HepG2 (cell line): Measurements from ENCODE around the gene CD96. TPM values are rescaled to one million over a fixed set of nuclear protein-coding genes. Genes with fewer than 3 reads are reported as not detected.

Source experiments
- ATAC-seq: fragments of 200-7000 bp; cut with Tn5 transposase; 3 replicates; pipeline ENCODE4 v1.9.1; 2020; ENCODE audit warnings: mild to moderate bottlenecking, moderate library complexity
- BruUV-seq: library from RNA; stranded (reverse); fragments of 400-500 nt; replicated peaks from 2 replicates; lab custom pipeline; 2021; lab: Mats Ljungman, UMichigan
- CTCF ChIA-PET: fragments of 300-600 bp; formaldehyde crosslinking; extraction: SDS; loops from one replicate; lab custom pipeline; 2021; ENCODE audit warnings: low total read pairs, inconsistent platforms, low intra/inter-chr PET ratio; lab: Yijun Ruan, JAX
- POLR2A ChIA-PET: fragments of 350-600 bp; sonication (Branson Sonifier 250); formaldehyde crosslinking; loops from one replicate; lab custom pipeline; 2020; ENCODE audit warnings: antibody characterized with exemption, inconsistent platforms; lab: Yijun Ruan, JAX
- DNase-seq: peaks from one replicate; pipeline ENCODE4 v3.0.0-alpha.2; 2015; ENCODE audit warnings: low spot score
- FAIRE-seq: peaks from 3 replicates; lab custom pipeline; 2011; peaks lifted over from hg19 to GRCh38; lab: Jason Lieb, UNC
- H2AFZ ChIP-seq: one replicate; pipeline ENCODE4 v1.6.1; 2011; ENCODE audit warnings: low read length, inconsistent platforms
- H3K27ac ChIP-seq: fragments of 300-600 bp; 3 replicates; pipeline ENCODE4 v1.8.0; 2011; ENCODE audit warnings: mixed run types, mild to moderate bottlenecking, mixed read lengths, low read length, inconsistent platforms; ENCODE audit not compliant: insufficient read depth; ENCODE audit errors: extremely low read length
- H3K27me3 ChIP-seq, 2 experiments: fragments of 200-600 bp in 1 of 2; 2 replicates in 1 of 2; 3 replicates in 1 of 2; pipeline versions ENCODE4 v1.6.0 to v1.8.0; 2011; ENCODE audit warnings: low read length in 2 of 2, mild to moderate bottlenecking in 2 of 2, moderate library complexity in 2 of 2, inconsistent platforms in 1 of 2; ENCODE audit not compliant: insufficient read depth in 2 of 2, control insufficient read depth in 1 of 2
- H3K36me3 ChIP-seq, 2 experiments: fragments of 200-600 bp in 1 of 2; replicated peaks in 1 of 2; 2 replicates in 1 of 2; 3 replicates in 1 of 2; pipeline versions ENCODE4 v1.5.1 to v1.8.0; 2011; ENCODE audit warnings: low read length in 2 of 2, inconsistent platforms in 1 of 2; ENCODE audit not compliant: insufficient read depth in 2 of 2, control insufficient read depth in 1 of 2
- H3K4me1 ChIP-seq: 2 replicates; pipeline ENCODE4 v1.5.1; 2012; ENCODE audit warnings: low read length, inconsistent platforms; ENCODE audit not compliant: insufficient read depth
- H3K4me2 ChIP-seq: 2 replicates; pipeline ENCODE4 v1.6.0; 2011; ENCODE audit warnings: low read depth, low read length, inconsistent platforms
- H3K4me3 ChIP-seq, 3 experiments: fragments of 200-600 bp in 1 of 3; sonication (generic), shearing (Covaris generic) in 1 of 3; replicated peaks in 1 of 3; 2 replicates each; pipeline ENCODE4 v1.5.1; 2011 to 2016; ENCODE audit warnings: low read length in 3 of 3, inconsistent platforms in 2 of 3, low read depth in 2 of 3, mild to moderate bottlenecking in 2 of 3, control low read depth in 1 of 3, mixed read lengths in 1 of 3; ENCODE audit not compliant: insufficient read depth in 1 of 3
- H3K79me2 ChIP-seq: one replicate; pipeline ENCODE4 v1.6.1; 2011; ENCODE audit warnings: low read length, inconsistent platforms; ENCODE audit not compliant: insufficient read depth
- H3K9ac ChIP-seq: 2 replicates; pipeline ENCODE4 v1.6.0; 2011; ENCODE audit warnings: mild to moderate bottlenecking, low read depth, low read length, inconsistent platforms; ENCODE audit not compliant: insufficient read depth
- H3K9me3 ChIP-seq: 2 replicates; pipeline ENCODE4 v1.5.1; 2012; ENCODE audit warnings: mild to moderate bottlenecking, low read length
- H4K20me1 ChIP-seq: 2 replicates; pipeline ENCODE4 v1.6.0; 2011; ENCODE audit warnings: inconsistent platforms, mild to moderate bottlenecking, low read length, moderate library complexity; ENCODE audit not compliant: insufficient read depth
- DMAP1 ChIP-seq: IDR thresholded peaks from 2 replicates; pipeline ENCODE4 v1.6.1; 2016
- E2F1 ChIP-seq: sonication (generic); formaldehyde crosslinking; IDR thresholded peaks from 2 replicates; pipeline ENCODE4 v1.5.0; 2020; ENCODE audit warnings: missing genetic modification reagents
- FOXP4 ChIP-seq: sonication (generic); formaldehyde crosslinking; IDR thresholded peaks from 2 replicates; pipeline ENCODE4 v1.4.0; 2020; ENCODE audit warnings: missing genetic modification reagents
- GATAD2A ChIP-seq: IDR thresholded peaks from 2 replicates; pipeline ENCODE4 v1.6.1; 2016
- HDAC1 ChIP-seq: sonication (generic); formaldehyde crosslinking; IDR thresholded peaks from 2 replicates; pipeline ENCODE4 v1.5.1; 2020; ENCODE audit warnings: mild to moderate bottlenecking, missing genetic modification reagents
- HMGXB4 ChIP-seq, 2 experiments: sonication (generic) in 1 of 2; formaldehyde crosslinking in 1 of 2; IDR thresholded peaks; 2 replicates each; pipeline versions ENCODE4 v1.4.0 to v1.6.1; 2018 to 2020; ENCODE audit warnings: missing genetic modification reagents in 2 of 2, borderline replicate concordance in 1 of 2, low read depth in 1 of 2, mild to moderate bottlenecking in 1 of 2, missing biosample characterization in 1 of 2
- HNRNPL ChIP-seq: fragments of 200-400 bp; formaldehyde crosslinking; IDR thresholded peaks from 2 replicates; pipeline ENCODE4 v1.6.1; 2017; ENCODE audit warnings: mild to moderate bottlenecking, low read depth, low read length
- JUNB ChIP-seq: sonication (generic); formaldehyde crosslinking; IDR thresholded peaks from 2 replicates; pipeline ENCODE4 v1.8.0; 2022; ENCODE audit warnings: missing genetic modification reagents, mild to moderate bottlenecking, borderline replicate concordance
- RELA ChIP-seq: sonication (generic); formaldehyde crosslinking; IDR thresholded peaks from 2 replicates; pipeline ENCODE4 v1.4.0; 2020; ENCODE audit warnings: missing genetic modification reagents
- SIX1 ChIP-seq: sonication (generic); formaldehyde crosslinking; IDR thresholded peaks from 2 replicates; pipeline ENCODE4 v1.4.0; 2020; ENCODE audit warnings: missing genetic modification reagents, borderline replicate concordance
- ZNF260 ChIP-seq: sonication (generic); formaldehyde crosslinking; IDR thresholded peaks from 2 replicates; pipeline ENCODE4 v1.4.0; 2020; ENCODE audit warnings: missing genetic modification reagents, low read depth, mild to moderate bottlenecking, borderline replicate concordance
- ZNF660 ChIP-seq: sonication (generic); formaldehyde crosslinking; IDR thresholded peaks from 2 replicates; pipeline ENCODE4 v1.5.1; 2020; ENCODE audit warnings: mild to moderate bottlenecking, low read depth, missing genetic modification reagents, borderline replicate concordance
- ZNF788 ChIP-seq: sonication (generic); formaldehyde crosslinking; IDR thresholded peaks from 2 replicates; pipeline ENCODE4 v1.5.0; 2020; ENCODE audit warnings: mild to moderate bottlenecking, missing genetic modification reagents, borderline replicate concordance
- ZNF800 ChIP-seq: sonication (generic); formaldehyde crosslinking; IDR thresholded peaks from 2 replicates; pipeline ENCODE4 v1.4.0; 2020; ENCODE audit warnings: missing genetic modification reagents
- WGBS: methylation state at CpG from one replicate; pipeline ENCODE4 v1.1.6; 2017; ENCODE audit warnings: low lambda C conversion rate; 5-methylcytosine and 5-hydroxymethylcytosine counted together
- in situ Hi-C: cut with HindIII; loops from 2 replicates; pipeline ENCODE4 v1.10.0; 2017; ENCODE audit warnings: low pct_unique_long_range_greater_than_20kb; ENCODE audit not compliant: extremely low pct_ligation_motif_present
- intact Hi-C: fragments of 100-400 bp; cut with micrococcal nuclease; formaldehyde crosslinking; loops from one replicate; pipeline ENCODE4 v1.10.0; 2022; ENCODE audit not compliant: unreplicated experiment
- polyA plus RNA-seq, 8 experiments: library from polyadenylated mRNA; depleted of rRNA in 3 of 8; stranded (reverse) in 7 of 8; unstranded in 1 of 8; fragments of >200 nt; fragmentation: Illumina TruSeq in 4 of 8; extraction: Trizol in 4 of 8; gene quantifications; 2 replicates each; pipeline versions ENCODE4 v1.2.1 to v1.2.3, GENCODE V29; 2011 to 2016; ENCODE audit warnings: low read depth in 4 of 8, missing spikeins in 1 of 8, mixed read lengths in 1 of 8; ENCODE audit not compliant: insufficient read depth in 1 of 8
- total RNA-seq, 5 experiments: library from RNA; depleted of rRNA; stranded (reverse); fragments of >200 nt; fragmentation: Illumina TruSeq; extraction: Trizol; gene quantifications; 2 replicates each; pipeline ENCODE4 v1.2.3, GENCODE V29; 2016; ENCODE audit warnings: low read depth in 1 of 5
- TF ChIP-seq, protein P1 (sequence below): sonication (generic); formaldehyde crosslinking; conservative IDR thresholded peaks from 2 replicates; pipeline ENCODE4 v1.4.0; 2020; ENCODE audit warnings: missing genetic modification reagents
- TF ChIP-seq, protein P2 (sequence below): sonication (generic); formaldehyde crosslinking; IDR thresholded peaks from 2 replicates; pipeline ENCODE4 v1.8.1; 2023; ENCODE audit warnings: mild to moderate bottlenecking, missing genetic modification reagents, borderline replicate concordance
- TF ChIP-seq, protein P3 (sequence below): IDR thresholded peaks from 2 replicates; pipeline ENCODE4 v1.6.1; 2016; ENCODE audit warnings: low read depth, borderline replicate concordance

CD96 gene
- total and polyA plus RNA-seq, 2 of the 13 experiments (the other 11 are each of a cell fraction or from before 2014, with no cell fraction given) = not detected

- Histone ChIP-seq H3K9ac (no peak overlapping the region), H3K4me3 (no peak overlapping the region), H3K36me3 (no peaks in the 10 kb centered on the region), H3K4me1 (no peaks in the 10 kb centered on the region), H3K27me3 (no peaks in the 10 kb centered on the region), H3K9me3 (no peaks in the 10 kb centered on the region), H2AFZ (no peak overlapping the region), H3K79me2 (no peaks in the 10 kb centered on the region), H3K4me2 (no peak overlapping the region), H4K20me1 (no peaks in the 10 kb centered on the region), H3K27ac (no peak overlapping the region)
- intact Hi-C loops = no loop called here
- 40% methylated on average over 1 of the region's 1 CpG for WGBS
- no peak for DNase-seq
- no TSS peak for BruUV-seq
- ChIA-PET CTCF (no interaction called here), POLR2A (no interaction called here)
- no peak for ATAC-seq
- in situ Hi-C loops = no loop called here
- FAIRE-seq = no peak
- no peak for TF ChIP-seq ZNF800
- TF ChIP-seq JUNB = no peak
- TF ChIP-seq FOXP4 = no peak
- TF ChIP-seq ZNF660 (CRISPR knock-in tag) = no peak
- no peak for TF ChIP-seq HMGXB4 (CRISPR knock-in tag; IDR thresholded peaks at IDR 0.05; ENCODE audit: borderline replicate concordance in 1 of 2, low read depth in 1 of 2)
- TF ChIP-seq E2F1 (CRISPR knock-in tag) = no peak
- TF ChIP-seq ZNF788 (CRISPR knock-in tag) = no peak
- TF ChIP-seq, protein P1, sequence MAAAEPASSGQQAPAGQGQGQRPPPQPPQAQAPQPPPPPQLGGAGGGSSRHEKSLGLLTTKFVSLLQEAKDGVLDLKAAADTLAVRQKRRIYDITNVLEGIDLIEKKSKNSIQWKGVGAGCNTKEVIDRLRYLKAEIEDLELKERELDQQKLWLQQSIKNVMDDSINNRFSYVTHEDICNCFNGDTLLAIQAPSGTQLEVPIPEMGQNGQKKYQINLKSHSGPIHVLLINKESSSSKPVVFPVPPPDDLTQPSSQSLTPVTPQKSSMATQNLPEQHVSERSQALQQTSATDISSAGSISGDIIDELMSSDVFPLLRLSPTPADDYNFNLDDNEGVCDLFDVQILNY (CRISPR knock-in tag) = no peak
- no peak for TF ChIP-seq HDAC1 (CRISPR knock-in tag)
- no peak for TF ChIP-seq RELA
- TF ChIP-seq, protein P2, sequence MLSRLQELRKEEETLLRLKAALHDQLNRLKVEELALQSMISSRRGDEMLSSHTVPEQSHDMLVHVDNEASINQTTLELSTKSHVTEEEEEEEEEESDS (CRISPR knock-in tag) = no peak
- no peak for TF ChIP-seq HNRNPL
- TF ChIP-seq GATAD2A (CRISPR knock-in tag) = no peak
- no peak for TF ChIP-seq ZNF260 (CRISPR knock-in tag)
- TF ChIP-seq SIX1 = no peak
- no peak for TF ChIP-seq DMAP1 (CRISPR knock-in tag)
- TF ChIP-seq, protein P3, sequence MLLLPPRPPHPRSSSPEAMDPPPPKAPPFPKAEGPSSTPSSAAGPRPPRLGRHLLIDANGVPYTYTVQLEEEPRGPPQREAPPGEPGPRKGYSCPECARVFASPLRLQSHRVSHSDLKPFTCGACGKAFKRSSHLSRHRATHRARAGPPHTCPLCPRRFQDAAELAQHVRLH = no peak
These were observed 71.3 kb downstream of the CD96 start for GRCh38 chr3:111613294-111613693.
